HG03342 (cell line): ENCODE results near the gene BCAT1.
"Not testable (repeated sequence)": the region's sequence is repeated elsewhere in the genome, so short reads cannot be mapped to it uniquely, and the experiment has no call there.

Experiments
- ATAC-seq: cut with Tn5 transposase; IDR thresholded peaks from one replicate; pipeline ENCODE4 v1.9.1; 2021; ENCODE audit warnings: mild to moderate bottlenecking, moderate library complexity; ENCODE audit not compliant: unreplicated experiment

The BCAT1 gene

GRCh38 chr12:24901576-24902461 lies 47.1 kb downstream of the BCAT1 start:
- no peak for ATAC-seq

GRCh38 chr12:24900196-24900595 lies 48.7 kb downstream of the BCAT1 start:
- ATAC-seq = no peak

GRCh38 chr12:24899503-24900075 lies 49.3 kb downstream of the BCAT1 start:
- no peak for ATAC-seq

GRCh38 chr12:24898606-24899005 lies 50.3 kb downstream of the BCAT1 start:
- ATAC-seq = no peak

GRCh38 chr12:24898185-24898584 lies 50.7 kb downstream of the BCAT1 start:
- no peak for ATAC-seq

GRCh38 chr12:24896171-24896570 lies 52.7 kb downstream of the BCAT1 start:
- ATAC-seq = no peak

- no peak for ATAC-seq
Measured at GRCh38 chr12:24895612-24896011, 53.3 kb downstream of the BCAT1 start.

- no peak for ATAC-seq
Measured at GRCh38 chr12:24894879-24895278, 54.0 kb downstream of the BCAT1 start.

- no peak for ATAC-seq
Measured at GRCh38 chr12:24890048-24890803, 58.7 kb downstream of the BCAT1 start.

- ATAC-seq = no peak
Measured at GRCh38 chr12:24889411-24889810, 59.5 kb downstream of the BCAT1 start.

GRCh38 chr12:24888813-24889212 lies 60.1 kb downstream of the BCAT1 start:
- ATAC-seq = no peak

- ATAC-seq = no peak
Measured at GRCh38 chr12:24884911-24885310, 64.0 kb downstream of the BCAT1 start.

- ATAC-seq = no peak
Measured at GRCh38 chr12:24881724-24882371, 67.1 kb downstream of the BCAT1 start.

- ATAC-seq = no peak
Measured at GRCh38 chr12:24881227-24881626, 67.7 kb downstream of the BCAT1 start.

GRCh38 chr12:24880732-24881131 lies 68.2 kb downstream of the BCAT1 start:
- no peak for ATAC-seq

- ATAC-seq = no peak
Measured at GRCh38 chr12:24879644-24880043, 69.3 kb downstream of the BCAT1 start.

GRCh38 chr12:24875014-24875413 lies 73.9 kb downstream of the BCAT1 start:
- no peak for ATAC-seq

GRCh38 chr12:24872211-24872610 lies 76.7 kb downstream of the BCAT1 start:
- no peak for ATAC-seq

- ATAC-seq = not testable (repeated sequence)
Measured at GRCh38 chr12:24866139-24866538, 82.8 kb downstream of the BCAT1 start.

GRCh38 chr12:24864796-24865125 lies 84.1 kb downstream of the BCAT1 start:
- peak; percentile 65 for ATAC-seq
